Measurements from ENCODE around the gene MPV17L2. TPM values are rescaled to one million over a fixed set of nuclear protein-coding genes. Genes with fewer than 3 reads are reported as not detected.

Gene MPV17L2
- total RNA-seq, 2 experiments from 2014 or later, result 8.5 to 9.6 TPM

DNA sequence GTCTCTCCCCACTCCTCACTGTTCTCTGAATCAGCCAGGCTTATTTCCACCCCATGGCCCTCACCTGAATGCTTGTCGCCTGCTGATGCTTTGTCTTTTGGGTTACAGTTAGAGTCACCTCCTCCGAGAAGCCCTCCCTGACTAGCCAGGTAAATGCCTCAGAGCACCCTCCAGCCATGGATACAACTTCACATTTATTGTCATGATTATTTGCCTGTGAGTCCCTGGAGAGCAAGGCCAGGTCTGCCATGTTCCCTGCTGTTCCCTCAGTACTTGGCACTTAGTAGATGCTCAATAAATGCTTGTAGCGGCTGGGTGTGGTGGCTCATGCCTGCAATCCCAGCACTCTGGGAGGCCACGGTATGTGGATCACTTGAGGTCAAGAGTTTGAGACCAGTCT, 36.9 kb downstream of the MPV17L2 start:
- POLR2A ChIA-PET, result no interaction called here
- no peak for ATAC-seq
- no peak for DNase-seq
- intact Hi-C loops (cut with micrococcal nuclease), result no loop called here
- Mint-ChIP-seq H3K4me1 (ENCODE audit: low read depth) (peaks cover 24% of the 10 kb centered on the region), H3K9me3 (peaks cover 8% of the 10 kb centered on the region), H3K27me3 (peaks cover 68% of the 10 kb centered on the region), H3K27ac (no peak overlapping the region), H3K4me3 (no peak overlapping the region), H3K36me3 (ENCODE audit: low read depth) (no peaks in the 10 kb centered on the region)
- TF ChIP-seq, protein P1, sequence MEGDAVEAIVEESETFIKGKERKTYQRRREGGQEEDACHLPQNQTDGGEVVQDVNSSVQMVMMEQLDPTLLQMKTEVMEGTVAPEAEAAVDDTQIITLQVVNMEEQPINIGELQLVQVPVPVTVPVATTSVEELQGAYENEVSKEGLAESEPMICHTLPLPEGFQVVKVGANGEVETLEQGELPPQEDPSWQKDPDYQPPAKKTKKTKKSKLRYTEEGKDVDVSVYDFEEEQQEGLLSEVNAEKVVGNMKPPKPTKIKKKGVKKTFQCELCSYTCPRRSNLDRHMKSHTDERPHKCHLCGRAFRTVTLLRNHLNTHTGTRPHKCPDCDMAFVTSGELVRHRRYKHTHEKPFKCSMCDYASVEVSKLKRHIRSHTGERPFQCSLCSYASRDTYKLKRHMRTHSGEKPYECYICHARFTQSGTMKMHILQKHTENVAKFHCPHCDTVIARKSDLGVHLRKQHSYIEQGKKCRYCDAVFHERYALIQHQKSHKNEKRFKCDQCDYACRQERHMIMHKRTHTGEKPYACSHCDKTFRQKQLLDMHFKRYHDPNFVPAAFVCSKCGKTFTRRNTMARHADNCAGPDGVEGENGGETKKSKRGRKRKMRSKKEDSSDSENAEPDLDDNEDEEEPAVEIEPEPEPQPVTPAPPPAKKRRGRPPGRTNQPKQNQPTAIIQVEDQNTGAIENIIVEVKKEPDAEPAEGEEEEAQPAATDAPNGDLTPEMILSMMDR (IDR thresholded peaks at IDR 0.05), result no peak
- CTCF ChIA-PET, result interaction anchor here (0.7 to 2.0 kb wide), 5 partner anchors 9 to 99 kb away, joined by 3 to 14 read pairs (median 3); partner anchors contain the start of gene RAB3A

DNA sequence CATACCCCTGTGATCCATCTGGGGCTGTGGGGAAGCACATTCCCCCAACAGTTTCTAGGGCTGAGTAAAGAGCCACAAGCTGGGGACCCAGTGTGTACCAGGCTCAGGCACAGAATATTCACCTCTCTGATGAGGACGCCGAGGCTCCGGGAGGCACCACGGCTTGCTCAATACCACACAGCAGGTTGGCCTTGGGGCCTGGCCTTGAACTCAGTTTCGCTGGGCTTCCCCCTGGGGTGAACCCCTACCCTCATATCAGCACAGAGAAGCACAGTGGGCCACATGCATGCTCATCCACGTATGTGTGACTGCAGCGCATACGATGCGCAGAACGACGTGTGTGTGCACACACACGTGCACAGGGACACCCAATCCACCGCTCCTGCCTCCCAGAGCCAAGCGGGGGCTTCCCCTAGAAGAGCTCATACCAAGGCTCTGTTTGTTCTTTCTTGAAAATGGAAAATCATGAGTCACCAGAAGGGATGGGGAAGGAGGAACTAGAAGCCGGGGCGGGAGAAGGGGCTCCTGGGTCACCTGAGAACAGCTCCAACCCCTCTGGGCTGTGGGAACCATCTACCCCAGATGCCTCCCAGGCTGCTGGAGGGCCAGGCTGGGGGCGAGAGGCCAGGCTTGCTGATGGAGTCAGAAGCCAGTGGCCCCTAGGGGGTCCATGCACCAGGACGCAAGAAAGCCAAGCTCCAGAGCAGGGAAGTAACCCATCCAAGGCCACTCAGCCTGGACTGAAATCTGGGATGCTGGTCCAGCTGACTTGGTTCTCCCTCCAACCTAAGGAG, 38.1 kb downstream of the MPV17L2 start:
- intact Hi-C loops (cut with micrococcal nuclease), result no loop called here
- Mint-ChIP-seq H3K27me3 (peaks cover 66% of the 10 kb centered on the region), H3K36me3 (ENCODE audit: low read depth) (no peaks in the 10 kb centered on the region), H3K9me3 (peaks cover 8% of the 10 kb centered on the region), H3K4me3 (no peak overlapping the region), H3K4me1 (ENCODE audit: low read depth) (peaks cover 12% of the 10 kb centered on the region), H3K27ac (no peak overlapping the region)
- CTCF ChIA-PET, result interaction anchor here (1.2 to 2.0 kb wide), 5 partner anchors 21 to 97 kb away, joined by 3 to 14 read pairs (median 5); partner anchors contain the start of gene RAB3A
- DNase-seq (no peak), ATAC-seq (peak; percentile 45)
- POLR2A ChIA-PET, result interaction anchor here (1.2 kb wide), 1 partner anchor 18 kb away, joined by 4 read pairs; no protein-coding TSS in a partner anchor
- TF ChIP-seq, protein P1 (IDR thresholded peaks at IDR 0.05), result no peak

DNA sequence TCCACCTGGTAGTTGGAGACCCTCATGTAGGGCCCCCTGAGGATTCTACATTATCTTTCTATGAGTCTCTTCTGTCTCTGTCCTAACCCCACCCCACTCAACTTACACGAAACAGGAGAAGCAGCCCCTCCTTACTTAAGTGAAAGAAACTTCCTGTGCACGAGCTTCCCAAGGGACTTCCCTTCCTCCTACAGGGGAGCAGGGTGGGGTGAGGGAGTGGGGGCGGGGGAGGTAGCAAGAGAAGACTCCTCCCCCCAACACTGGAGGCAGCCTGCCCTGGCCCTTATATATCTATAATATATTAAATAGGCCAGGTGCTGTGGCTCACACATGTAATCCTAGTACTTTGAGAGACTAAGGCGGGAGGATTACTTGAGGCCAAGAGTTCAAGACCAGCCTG, 38.8 kb downstream of the MPV17L2 start:
- peaks cover 67% of the 10 kb centered on the region for H3K27me3 Mint-ChIP-seq
- TF ChIP-seq, protein P1 (IDR thresholded peaks at IDR 0.05), result no peak
- intact Hi-C loops (cut with micrococcal nuclease), result no loop called here
- H3K36me3 Mint-ChIP-seq (ENCODE audit: low read depth), result no peaks in the 10 kb centered on the region
- H3K27ac Mint-ChIP-seq, result no peak overlapping the region
- peaks cover 8% of the 10 kb centered on the region for H3K9me3 Mint-ChIP-seq
- peaks cover 12% of the 10 kb centered on the region for H3K4me1 Mint-ChIP-seq (ENCODE audit: low read depth)
- ChIA-PET CTCF (interaction anchor here (1.2 to 2.0 kb wide), 4 partner anchors 21 to 97 kb away, joined by 3 to 14 read pairs (median 6); no protein-coding TSS in a partner anchor), POLR2A (interaction anchor here (1.1 to 1.2 kb wide), 2 partner anchors 12 to 17 kb away, joined by 3 to 4 read pairs; no protein-coding TSS in a partner anchor)
- no peak overlapping the region for H3K4me3 Mint-ChIP-seq
- no peak for ATAC-seq
- no peak for DNase-seq

DNA sequence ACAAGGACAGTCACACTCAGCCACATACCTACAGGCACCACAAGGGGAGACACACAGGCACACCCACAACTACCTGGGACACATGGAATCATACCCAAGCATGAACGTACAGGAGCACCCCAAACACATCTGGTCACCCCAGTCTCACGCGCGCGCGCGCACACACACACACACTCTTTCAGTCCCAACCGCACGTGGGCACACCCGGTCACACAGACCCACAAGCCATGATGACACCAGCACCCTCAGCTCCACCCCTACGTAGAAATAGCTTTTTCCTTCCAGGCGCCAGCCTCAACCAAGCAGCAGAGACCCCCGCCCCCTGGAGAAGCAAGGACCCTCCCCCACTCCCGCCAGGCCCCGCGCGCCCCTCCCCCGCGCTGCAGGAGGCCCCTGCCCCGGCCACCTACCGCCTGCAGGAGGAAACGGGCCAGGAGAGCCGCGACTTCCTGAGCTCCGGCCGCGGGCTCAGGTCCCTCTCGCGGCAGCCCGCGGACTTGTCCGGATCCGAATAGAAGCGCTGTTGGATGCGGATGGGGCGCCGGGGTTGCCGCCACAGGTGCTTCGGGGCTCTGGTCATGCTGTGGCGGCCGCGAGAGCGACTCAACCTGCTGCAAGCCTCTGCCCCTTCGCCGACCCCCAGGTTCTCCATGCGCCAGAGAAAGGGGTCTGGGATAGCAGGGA, 39.7 kb downstream of the MPV17L2 start:
- TF ChIP-seq, protein P1 (IDR thresholded peaks at IDR 0.05), result no peak
- DNase-seq (peak; percentile 49), ATAC-seq (peak; percentile 22)
- Mint-ChIP-seq H3K27ac (no peak overlapping the region), H3K27me3 (peaks cover 62% of the 10 kb centered on the region), H3K4me3 (no peak overlapping the region), H3K36me3 (ENCODE audit: low read depth) (no peaks in the 10 kb centered on the region), H3K9me3 (peaks cover 8% of the 10 kb centered on the region), H3K4me1 (ENCODE audit: low read depth) (peaks cover 9% of the 10 kb centered on the region)
- POLR2A ChIA-PET, result interaction anchor here (0.6 to 1.1 kb wide), 2 partner anchors 9 to 13 kb away, joined by 3 read pairs; no protein-coding TSS in a partner anchor
- CTCF ChIA-PET, result interaction anchor here (1.2 to 1.9 kb wide), 8 partner anchors 8 to 155 kb away, joined by 3 to 7 read pairs (median 6); no protein-coding TSS in a partner anchor
- intact Hi-C loops (cut with micrococcal nuclease), result no loop called here

All from activated CD8-positive, alpha-beta T cell treated with anti-CD3 and anti-CD28 coated beads for 36 hours (primary cell).